GM21825 (cell line): ENCODE data around the gene HSD17B8.

Source experiments
- ATAC-seq: cut with Tn5 transposase; IDR thresholded peaks from one replicate; pipeline ENCODE4 v1.9.1; 2021; ENCODE audit warnings: mild to moderate bottlenecking, moderate library complexity; ENCODE audit not compliant: unreplicated experiment

Gene HSD17B8

DNA sequence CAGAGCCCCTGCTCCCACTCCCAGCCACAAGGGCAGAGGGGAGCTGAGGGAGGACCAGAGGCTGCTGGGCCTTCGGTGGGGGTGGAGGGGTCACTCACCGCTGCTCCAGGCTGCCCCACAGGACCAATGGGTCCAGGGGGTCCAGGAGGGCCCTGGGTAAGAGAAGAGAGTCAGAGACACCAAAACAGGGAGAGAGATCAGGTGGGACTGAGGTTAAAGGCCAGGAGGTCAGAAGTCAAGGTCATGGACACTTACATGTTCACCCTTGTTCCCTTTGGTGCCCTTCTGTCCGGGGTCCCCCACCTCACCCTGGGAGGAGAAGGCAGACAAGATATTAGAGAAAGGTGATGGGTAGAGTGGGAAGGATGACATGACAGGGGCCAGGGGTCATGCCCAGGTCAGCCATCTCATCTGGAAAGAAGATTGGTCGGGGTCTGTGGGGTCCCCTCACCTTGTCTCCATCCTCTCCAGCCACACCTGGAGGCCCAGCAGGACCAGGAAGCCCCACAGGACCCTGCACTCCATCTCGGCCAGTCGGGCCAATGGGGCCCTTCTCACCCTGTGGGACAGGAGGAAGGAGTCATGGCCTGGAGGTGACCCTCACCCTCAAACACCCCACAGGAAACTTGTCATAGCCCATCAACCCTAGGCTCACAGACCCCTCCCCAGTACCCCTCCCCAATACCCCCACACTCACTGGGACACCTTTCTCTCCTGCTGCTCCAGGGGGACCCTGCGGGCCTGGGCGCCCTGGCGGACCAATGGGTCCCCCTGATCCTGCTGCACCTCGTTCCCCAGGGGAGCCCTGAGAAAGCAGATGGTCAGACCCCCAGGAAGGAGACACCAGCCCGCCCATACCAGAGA, 33.2 kb upstream of the HSD17B8 start:
- no peak for ATAC-seq

DNA sequence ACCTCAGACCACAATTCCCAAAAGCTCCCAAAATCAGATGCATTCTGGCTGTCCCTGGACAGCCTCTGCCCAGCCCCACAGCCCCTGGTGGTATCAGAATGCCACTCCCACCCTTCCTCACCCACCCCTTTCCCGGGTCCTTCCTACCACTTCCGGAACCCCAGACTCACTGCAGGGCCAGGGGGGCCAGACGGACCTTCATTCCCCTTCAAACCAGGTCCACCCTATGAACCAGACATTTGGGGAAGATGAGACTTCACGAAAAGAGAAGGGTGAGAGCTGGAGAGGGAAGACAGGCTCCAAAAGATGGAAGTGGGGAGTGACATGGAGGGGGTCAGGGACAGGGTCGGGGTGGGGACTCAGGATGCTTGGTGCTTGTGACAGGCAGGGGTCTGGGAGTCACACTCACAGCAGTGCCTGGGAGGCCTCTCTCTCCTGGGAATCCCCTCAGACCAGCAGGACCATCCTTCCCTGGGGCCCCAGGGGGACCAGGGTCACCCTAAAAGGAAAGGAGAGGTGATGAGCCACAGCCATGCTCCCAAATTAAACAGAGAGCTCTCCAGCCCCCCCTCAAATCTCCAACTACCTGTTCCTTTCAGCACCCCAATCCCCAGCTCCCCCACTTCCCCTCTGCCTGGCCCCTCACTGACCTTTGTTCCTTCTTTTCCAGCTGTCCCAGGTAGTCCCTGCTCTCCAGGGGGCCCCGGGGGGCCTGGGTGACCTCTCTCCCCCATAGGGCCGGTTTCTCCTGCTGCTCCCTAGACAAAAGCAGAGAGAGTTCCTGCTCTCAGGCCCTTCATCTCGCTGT, 32.4 kb upstream of the HSD17B8 start:
- ATAC-seq, result no peak

DNA sequence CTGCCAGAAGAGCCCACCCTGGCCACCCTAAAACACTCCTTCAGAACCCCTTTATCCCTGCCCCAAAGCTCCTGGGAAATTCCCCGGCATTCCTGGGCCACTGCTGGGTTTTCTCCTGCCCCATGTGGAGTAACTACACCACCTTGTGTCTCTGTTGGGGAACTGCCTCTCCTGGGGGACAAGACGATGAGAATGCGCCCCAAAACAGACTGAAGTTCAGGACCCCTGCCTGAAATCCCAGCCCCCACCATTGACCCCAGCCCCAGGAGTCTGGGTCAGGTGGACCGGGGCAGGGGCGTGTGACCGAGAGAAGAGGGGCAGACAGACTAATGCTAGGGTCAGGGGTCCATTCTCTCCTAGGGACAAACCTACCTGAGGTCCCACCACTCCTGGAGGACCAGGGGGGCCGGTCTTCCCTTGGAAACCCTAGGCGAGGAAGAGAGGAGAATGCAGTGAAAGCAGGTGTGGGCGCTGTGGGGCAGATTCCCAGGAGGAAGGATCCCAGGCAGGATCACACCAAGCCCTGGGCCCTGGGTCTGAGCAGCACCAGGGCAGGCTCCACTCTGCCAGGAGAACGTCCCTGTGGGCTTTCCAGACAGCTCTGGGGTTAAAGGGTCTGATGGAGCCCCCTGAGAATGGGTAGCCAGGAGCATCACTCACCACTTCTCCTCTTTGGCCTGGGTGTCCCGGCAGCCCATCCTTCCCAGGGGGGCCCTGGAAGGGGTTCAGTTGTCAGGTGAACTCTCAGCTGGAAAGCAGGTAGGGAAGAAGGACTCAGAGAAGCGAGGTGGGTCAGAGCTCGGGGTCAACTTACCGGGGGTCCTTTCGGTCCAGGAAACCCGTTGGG, 31.5 kb upstream of the HSD17B8 start:
- ATAC-seq, result no peak

DNA sequence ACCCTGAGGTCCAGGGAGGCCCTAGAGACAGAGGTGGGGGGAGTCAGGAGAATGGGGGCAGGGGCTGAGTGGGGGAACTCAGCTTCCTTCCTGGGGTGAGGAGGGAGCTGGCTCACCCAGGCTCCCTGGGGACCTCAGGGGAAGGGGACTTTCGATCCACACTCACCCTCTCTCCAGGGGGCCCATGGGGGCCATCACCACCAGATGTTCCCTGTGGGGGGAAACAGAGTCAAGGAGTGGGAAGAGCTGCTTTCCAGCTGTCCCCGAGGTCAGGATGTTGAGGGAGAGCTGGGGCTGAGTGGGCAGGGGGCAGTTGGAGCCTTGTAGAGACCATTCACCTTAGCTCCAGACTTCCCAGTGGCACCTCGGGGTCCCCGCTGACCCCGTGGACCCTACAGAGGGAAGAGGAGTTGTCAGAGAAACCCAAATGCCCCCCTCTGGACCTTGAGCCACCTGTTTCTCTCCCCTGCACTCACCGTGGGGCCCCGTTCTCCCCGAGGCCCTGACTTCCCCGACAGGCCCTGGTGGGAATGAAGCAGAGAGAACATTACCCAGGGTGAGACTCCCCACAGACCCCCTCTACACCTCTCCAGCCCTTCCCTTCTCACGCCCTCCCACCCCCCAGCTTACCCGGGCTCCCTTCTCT, 30.8 kb upstream of the HSD17B8 start:
- ATAC-seq, result no peak

DNA sequence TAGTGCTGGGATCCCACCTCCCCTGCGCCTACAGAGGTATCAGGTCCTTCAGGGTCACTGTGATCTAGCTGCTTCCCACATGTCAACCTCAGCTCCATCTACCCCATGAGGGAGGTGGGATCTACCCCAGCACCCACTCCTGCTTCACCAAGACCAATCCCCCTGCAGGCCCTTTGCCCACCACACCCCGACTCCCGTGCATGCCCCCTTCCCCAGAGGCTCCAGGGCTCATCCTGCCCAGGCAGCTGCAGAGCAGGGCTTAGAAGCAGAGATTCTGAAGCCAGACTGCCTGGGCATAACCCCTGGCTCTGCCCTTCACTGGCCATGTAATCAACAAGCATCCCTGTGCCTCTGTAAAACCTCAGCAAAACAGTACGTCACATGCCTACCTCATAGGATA, 29.7 kb upstream of the HSD17B8 start:
- no peak for ATAC-seq

DNA sequence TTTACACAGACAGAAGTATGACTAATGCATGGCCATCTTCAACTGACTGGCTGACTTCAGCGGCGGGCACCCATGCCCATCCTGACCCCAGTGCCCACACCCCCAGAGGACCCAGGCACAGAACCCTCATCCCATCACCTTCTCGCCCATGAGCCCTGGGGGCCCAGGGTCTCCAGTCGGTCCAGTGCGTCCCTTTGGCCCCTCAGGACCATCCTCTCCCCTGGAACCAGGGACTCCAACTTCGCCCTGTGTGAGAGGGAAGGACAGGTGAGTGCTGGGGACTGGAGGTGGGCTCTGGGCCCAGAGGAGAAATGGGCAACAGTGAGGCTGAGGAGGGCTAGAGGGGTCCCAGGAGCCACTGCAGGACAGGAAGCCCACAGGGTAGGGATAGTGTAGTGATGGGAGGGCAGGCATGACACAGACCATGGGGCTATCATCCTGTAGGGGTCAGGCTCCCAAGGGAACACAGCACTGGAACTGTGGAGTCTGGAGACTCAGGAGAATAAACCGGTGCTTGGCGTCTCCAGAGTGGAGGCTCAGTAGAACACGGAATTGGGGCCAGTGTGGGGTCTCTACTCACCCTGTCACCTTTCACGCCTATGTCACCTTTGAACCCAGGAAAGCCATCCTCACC, 28.9 kb upstream of the HSD17B8 start:
- ATAC-seq, result no peak

DNA sequence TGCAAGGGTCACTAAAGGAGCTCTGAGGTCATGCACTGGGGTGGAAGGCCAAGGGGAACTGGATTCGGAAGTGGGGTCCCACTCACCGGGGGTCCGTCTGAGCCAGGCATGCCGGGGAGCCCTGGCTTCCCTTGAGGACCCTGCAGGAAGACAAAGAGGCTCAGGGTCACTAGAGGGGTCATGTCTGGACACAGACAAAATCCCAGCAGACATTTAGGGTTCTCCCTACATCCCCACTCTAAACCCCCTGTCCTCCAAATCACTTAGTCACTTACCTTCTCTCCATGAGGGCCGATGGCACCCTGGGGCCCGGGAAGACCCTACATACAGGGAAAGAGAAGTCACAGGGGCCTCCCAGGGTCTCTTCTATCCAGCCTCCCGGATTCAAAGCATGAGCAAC, 27.5 kb upstream of the HSD17B8 start:
- ATAC-seq, result no peak

DNA sequence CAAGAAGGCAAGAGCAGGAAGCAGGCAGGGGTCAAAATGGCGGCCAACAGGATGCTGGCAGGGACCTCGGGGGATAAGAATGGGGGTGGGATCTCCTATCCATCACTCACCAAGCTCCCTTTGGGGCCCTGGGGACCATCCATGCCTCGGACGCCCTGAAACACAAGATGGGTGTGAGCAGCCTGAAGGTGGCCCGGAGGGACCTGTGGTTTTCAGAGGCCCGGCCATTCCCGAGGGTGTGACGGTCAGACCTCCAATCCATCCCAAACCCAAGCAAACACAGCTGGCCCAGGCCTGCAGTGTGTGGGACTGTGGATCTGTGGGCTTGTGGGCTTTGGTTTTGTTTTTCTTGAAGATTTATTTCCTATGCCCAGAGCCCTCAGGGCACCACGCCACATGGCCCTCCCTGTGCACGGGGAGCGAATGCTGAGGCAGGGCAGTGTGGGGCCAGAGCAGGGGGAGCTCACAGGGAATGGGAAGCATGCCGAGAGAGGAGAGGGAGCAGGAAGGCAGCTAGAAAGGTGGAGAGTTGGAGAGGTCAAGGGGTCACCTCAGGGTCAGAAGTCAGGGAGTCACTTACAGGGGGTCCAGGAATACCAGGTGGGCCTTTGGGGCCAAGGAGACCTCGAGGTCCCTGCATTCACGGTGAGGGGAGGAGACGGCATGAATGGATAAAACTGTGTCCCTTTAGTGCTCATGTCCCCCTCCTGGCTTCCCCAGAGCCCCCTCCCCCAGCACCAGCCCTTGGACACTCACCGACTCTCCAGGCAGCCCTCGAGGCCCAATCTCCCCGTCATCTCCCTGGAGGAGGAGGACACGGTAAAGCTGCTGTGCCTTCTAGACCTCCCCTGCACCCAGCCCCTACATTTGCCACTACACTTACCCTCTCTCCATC, 26.7 kb upstream of the HSD17B8 start:
- no peak for ATAC-seq

DNA sequence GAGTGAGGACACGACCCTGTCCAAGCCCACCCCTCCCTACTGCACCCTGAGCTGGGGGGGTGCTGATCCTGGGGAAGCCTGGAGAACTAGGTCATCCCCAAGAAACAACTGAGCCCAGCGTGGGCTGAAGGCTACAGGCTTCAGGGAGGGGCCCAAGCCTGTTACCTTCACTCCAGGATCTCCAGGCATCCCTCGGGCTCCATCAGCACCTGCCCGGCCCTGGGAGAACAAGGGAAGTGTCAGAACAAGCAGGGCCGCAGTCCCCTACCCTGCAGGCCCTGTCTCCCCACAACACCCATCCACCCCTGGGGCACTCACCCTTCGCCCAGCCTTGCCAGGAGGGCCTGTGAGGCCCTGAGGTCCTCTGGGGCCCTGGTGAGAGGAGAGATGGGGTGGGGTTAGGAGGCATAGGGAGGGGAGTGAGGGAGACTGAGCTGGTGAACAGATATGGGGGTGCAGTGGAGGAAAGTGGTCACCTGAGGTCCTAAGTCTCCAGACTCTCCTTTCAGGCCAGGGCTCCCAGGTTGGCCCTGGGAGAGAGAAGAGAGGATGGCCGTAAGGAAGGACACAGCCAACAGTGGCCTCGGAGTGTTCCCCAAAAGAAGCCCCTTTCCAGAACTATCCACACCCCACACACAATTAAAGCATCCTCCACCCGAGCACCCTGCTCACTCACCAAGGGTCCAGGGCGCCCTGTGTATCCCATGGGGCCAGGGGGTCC, 25.5 kb upstream of the HSD17B8 start:
- no peak for ATAC-seq

DNA sequence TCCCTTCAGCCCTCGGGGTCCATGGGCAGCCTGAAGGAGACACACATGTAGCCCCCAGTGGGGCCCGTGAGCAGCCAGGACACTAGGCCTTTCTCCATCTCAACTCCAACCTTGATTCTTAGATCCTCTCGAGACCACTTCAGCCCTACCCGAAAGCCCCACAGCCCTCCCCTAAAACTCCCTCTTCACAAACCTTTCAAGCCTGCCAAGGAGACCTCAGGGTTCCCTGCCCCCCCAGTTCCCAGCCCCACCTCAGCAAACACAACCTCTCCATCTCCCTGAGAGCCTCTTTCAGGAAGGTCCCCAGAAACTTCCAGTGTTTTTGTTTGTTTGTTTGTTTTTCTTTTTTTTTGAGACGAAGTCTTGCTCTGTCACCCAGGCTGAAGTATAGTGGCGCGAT, 23.3 kb upstream of the HSD17B8 start:
- ATAC-seq, result no peak

DNA sequence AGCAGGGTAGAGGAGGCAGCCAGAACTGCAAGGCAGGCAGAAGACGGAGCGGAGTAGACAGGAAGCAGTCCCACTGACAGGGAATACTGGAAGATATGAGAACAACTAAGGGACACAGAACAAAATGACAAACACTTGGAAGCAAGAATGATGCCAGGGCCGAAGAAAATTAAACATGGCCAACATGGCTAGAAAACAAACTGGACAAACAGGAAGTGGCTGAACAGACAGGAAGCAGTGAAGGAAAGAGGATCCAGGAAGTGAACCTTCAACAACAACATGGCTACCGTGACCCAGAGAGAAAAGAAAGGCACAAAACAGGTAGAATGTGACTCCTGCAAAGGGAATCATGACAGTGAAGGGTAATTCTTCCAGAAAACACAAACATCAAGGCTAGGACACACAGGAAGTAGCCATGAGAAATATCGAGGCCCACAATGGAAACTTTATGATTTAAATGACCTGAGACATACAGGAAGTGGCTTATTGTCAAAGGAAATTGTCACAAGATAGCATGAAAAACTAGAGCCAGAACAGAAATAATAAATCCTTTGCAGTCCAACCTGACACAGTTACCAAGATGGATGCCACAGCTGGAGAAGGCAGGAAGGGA, 21.3 kb upstream of the HSD17B8 start:
- no peak for ATAC-seq

DNA sequence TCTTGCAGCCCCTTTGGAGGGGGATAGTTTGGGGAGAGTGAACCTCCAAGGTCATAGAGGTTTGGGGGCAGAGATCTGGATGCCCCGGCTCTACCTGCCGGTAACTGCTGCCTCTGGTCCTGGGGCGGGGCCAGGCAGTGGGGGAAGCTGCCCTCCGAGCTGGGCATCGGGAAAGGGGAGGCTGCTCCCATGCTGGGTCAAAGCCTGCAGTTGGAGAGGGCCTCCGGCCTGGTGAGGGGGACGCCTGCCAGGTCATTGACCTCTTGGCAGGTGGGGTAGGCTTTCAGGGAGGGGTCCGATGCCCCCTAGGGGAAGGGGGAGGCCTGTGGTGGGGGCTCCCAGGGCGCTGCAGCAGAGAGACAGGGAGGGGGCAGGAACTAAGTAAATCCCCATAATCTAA, 19.3 kb upstream of the HSD17B8 start:
- no peak for ATAC-seq

DNA sequence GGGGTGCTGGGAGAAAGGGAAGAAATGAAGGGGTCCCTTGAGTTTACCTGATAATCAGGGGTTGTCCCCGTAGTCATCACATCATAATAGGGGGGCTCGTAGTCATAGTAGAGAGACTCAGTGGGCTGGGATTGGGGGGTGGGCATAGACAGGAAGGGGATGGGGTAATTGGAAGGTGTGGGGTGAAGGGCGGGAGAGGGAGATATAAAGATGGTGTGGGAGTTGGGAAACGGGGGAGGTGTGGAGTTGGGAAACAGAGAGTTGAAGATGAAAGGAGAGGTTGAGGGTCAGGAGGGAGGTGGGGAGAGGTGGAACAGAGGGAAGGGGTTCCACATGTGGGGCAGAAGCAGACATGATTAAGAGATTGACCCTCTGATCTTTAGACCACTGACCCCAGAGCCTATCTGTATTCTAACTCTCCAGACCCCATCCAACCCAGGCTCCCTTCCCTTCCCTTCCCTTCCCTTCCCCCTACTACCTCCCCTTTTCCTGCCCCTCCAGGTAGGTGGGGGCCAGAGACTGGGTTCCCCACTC, 18.7 kb upstream of the HSD17B8 start:
- no peak for ATAC-seq

DNA sequence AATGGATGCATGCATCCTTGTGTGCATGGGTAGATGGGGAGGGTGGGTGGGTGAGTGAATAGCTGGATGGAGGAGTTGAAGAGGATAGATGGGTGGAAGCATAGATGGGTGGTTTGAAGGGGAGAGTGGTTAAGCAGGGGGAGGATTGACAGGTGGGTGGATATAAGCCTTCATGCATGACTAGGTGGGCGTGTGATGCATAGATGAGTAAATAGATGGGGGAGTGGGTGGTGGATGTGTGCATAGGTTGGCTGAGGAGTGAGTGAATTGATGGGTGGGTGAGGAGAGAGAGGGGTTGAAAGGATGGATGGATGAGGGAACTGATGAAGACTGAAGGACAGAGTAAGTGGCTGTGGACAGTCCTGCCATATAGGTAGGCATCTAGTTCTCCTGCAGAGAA, 16.6 kb upstream of the HSD17B8 start:
- no peak for ATAC-seq

DNA sequence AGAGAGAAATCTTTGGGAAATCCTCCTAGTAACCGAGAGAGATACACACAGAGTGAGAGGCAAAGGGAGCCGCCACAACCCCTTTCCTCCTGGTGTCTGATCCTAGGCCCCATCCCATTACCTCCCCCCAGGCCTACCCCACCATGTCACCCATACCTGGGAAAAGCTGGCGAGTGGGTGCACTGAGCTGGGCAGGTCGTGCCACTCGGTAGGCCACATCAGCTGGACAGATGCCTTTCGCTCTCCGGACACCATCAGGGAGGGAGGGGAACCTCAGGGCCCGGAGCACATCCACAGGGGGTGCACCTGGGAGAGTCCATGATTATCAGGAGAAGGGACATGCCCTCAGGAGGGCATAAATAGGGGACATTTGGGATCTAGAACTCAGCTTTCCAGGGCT, 15.3 kb upstream of the HSD17B8 start:
- ATAC-seq, result no peak

DNA sequence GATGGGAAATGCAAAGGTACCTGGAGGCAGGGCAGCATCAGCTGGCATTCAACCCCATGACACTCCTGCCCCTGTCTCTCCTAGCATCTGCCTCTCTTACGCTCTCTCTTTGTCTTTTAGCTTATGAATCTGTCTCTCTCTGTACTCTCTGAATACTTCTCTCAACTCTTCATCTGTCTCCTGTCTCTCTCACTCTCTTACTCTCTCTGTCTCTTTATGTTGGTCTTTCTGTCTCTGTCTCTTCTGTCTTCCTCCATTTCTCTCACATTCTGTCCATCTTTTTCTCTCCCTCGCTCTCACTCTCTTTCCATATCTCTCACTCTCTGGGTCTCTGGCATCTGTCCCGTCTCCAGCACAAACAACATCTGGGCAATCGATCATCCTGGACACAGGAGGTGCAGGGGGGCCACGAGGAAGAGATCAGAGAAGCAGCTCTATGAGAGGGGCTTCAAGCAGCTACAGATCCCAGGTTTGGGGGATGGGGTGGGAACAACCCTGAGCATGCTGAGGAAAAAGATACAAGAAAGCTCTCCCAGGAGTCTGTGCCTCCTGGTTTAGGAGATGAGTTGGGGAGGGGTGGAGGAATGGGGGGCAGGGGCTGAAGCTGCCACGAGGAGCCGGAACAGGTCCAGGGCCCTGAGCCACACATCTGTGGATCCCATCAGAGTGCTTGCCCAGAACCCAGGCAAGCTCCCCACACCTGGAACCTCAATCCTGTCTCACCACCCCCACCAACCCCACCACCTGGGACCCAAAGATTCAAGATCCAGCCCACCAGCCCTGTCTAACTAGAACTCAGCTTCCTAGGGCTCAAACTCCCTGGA, 14.6 kb upstream of the HSD17B8 start:
- ATAC-seq, result no peak

DNA sequence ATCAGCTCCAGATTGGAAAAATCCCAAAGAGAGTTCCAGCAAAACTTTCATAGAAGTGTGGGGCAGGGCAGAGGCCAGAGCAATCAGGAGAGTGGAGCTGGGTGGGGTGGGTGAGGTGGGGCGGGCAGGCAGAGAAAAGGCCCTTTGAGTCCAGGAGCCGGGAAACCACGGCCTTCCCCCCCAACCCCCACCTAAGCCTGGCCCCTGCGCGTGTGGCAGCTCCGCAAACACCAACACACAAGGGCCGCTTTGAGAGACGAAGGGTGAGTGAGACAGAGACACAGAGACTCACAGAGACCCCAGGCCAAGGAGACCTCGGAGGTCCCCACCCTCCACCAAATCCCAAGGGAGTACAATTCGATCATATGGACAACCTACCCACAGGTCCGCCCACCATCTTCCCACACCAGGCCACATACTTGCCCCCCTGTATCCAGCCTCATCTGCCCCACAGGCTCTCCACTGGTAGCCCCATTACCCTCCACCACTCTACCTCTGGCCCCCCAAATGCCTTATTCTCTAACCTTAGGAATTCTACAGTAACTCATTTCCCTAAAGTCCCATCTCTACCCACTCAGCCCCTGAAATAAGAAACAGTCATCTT, 13.8 kb upstream of the HSD17B8 start:
- ATAC-seq, result no peak
